Thyroid gland (tissue), 4 donors: Measurements from ENCODE around the gene TTC21A.

Experiments
- CTCF ChIP-seq, 6 experiments: fragments of 200-600 bp in 3 of 6; fragments of 450-650 bp in 3 of 6; sonication (generic) in 3 of 6; IDR thresholded peaks; one replicate each; pipeline ENCODE4 v1.5.1; 2016 to 2019; ENCODE audit warnings: antibody characterized with exemption in 6 of 6, mild to moderate bottlenecking in 2 of 6, inconsistent platforms in 1 of 6, moderate library complexity in 1 of 6
- POLR2A ChIP-seq, 2 donors: fragments of 450-650 bp; IDR thresholded peaks; one replicate each; pipeline ENCODE4 v1.6.1; 2017; ENCODE audit warnings: antibody characterized with exemption in 2 of 2, mild to moderate bottlenecking in 2 of 2, moderate library complexity in 1 of 2

- no peak for TF ChIP-seq CTCF (IDR thresholded peaks at IDR 0.05)
- no peak for TF ChIP-seq POLR2A (IDR thresholded peaks at IDR 0.05)
Observed at GRCh38 chr3:39094851-39095677, 12.4 kb upstream of the TTC21A start.
